OCI-LY3 (cell line): ENCODE data around the gene NDFIP1.

Experiments used
- H2AFZ ChIP-seq: fragments of 200-600, 300-600 bp; shearing (Covaris generic); 2 replicates; pipeline ENCODE4 v1.6.0; 2014; ENCODE audit warnings: antibody characterized with exemption, low read depth, low read length
- H3K27ac ChIP-seq: fragments of 200-600, 300-600 bp; sonication (generic); 2 replicates; pipeline ENCODE4 v1.5.1; 2014; ENCODE audit warnings: mild to moderate bottlenecking, low read length, moderate library complexity, mixed read lengths
- H3K27me3 ChIP-seq: fragments of 200-600, 300-600 bp; sonication (generic); 2 replicates; pipeline ENCODE4 v1.6.1; 2014; ENCODE audit warnings: low read depth, low read length, mixed read lengths
- H3K36me3 ChIP-seq: fragments of 200-600, 300-600 bp; sonication (generic); replicated peaks from 2 replicates; pipeline ENCODE3; 2014; ENCODE audit warnings: low read depth, low read length, mixed read lengths
- H3K4me1 ChIP-seq: fragments of 300-600, 200-600 bp; sonication (generic); 2 replicates; pipeline ENCODE4 v1.6.1; 2014; ENCODE audit warnings: low read length, mixed read lengths
- H3K4me2 ChIP-seq: fragments of 200-600, 300-600 bp; sonication (generic); 2 replicates; pipeline ENCODE4 v1.6.1; 2014; ENCODE audit warnings: low read length, mixed read lengths
- H3K4me3 ChIP-seq: fragments of 300-600, 200-600 bp; sonication (generic); 2 replicates; pipeline ENCODE4 v1.5.1; 2014; ENCODE audit warnings: antibody characterized with exemption, mild to moderate bottlenecking, low read length, moderate library complexity
- H3K79me2 ChIP-seq: fragments of 300-600, 200-600 bp; shearing (Covaris generic); 2 replicates; pipeline ENCODE4 v1.6.1; 2014; ENCODE audit warnings: mild to moderate bottlenecking, low read length, mixed read lengths
- H3K9ac ChIP-seq: fragments of 300-600, 200-600 bp; shearing (Covaris generic); 2 replicates; pipeline ENCODE4 v1.6.0; 2014; ENCODE audit warnings: mild to moderate bottlenecking, low read length, moderate library complexity
- H3K9me3 ChIP-seq: fragments of 200-600, 300-600 bp; shearing (Covaris generic); 2 replicates; pipeline ENCODE4 v1.6.1; 2014; ENCODE audit warnings: low read length, mixed read lengths; ENCODE audit not compliant: insufficient read depth
- H4K20me1 ChIP-seq: fragments of 200-600, 300-600 bp; sonication (generic); 2 replicates; pipeline ENCODE4 v1.6.1; 2016; ENCODE audit warnings: low read length, mixed read lengths; ENCODE audit not compliant: insufficient read depth
- EZH2phosphoT487 ChIP-seq: fragments of 200-600 bp; shearing (Covaris generic); IDR thresholded peaks from 2 replicates; pipeline ENCODE4 v1.6.1; 2018; ENCODE audit warnings: antibody characterized with exemption, mixed run types, low read depth
- TF ChIP-seq, protein P1 (sequence below): fragments of 200-600, 300-600 bp; sonication (generic); IDR thresholded peaks from 2 replicates; pipeline ENCODE4 v1.5.1; 2014; ENCODE audit warnings: antibody characterized with exemption, low read length, low read depth

NDFIP1 gene

DNA sequence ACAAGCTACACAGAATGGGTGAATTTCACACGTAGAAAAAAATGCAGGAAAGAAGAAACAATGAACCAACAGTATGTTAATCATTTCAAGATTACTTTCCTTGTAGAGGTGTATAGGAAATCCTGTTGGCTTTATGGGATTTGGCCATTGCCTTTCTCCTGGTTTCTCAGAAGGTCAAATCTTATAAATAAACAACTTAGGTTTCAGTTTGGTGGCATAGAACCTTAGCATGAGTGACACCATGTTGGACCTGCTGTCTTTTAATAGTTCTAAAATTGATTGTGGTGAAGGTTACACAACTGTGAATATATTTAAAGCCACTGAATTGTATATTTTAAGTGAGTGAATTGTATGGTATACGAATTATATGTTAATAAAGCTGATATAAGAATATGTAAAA lies 16.7 kb upstream of the NDFIP1 start:
- H3K27me3 ChIP-seq: peaks cover 4% of the 10 kb centered on the region; the same call in 1 of the 2 replicates
- H3K4me1 ChIP-seq: no peaks in the 10 kb centered on the region
- H3K27ac ChIP-seq: no peak overlapping the region
- no peak for TF ChIP-seq EZH2phosphoT487
- TF ChIP-seq, protein P1, sequence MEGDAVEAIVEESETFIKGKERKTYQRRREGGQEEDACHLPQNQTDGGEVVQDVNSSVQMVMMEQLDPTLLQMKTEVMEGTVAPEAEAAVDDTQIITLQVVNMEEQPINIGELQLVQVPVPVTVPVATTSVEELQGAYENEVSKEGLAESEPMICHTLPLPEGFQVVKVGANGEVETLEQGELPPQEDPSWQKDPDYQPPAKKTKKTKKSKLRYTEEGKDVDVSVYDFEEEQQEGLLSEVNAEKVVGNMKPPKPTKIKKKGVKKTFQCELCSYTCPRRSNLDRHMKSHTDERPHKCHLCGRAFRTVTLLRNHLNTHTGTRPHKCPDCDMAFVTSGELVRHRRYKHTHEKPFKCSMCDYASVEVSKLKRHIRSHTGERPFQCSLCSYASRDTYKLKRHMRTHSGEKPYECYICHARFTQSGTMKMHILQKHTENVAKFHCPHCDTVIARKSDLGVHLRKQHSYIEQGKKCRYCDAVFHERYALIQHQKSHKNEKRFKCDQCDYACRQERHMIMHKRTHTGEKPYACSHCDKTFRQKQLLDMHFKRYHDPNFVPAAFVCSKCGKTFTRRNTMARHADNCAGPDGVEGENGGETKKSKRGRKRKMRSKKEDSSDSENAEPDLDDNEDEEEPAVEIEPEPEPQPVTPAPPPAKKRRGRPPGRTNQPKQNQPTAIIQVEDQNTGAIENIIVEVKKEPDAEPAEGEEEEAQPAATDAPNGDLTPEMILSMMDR: no peak
- H3K79me2 ChIP-seq: no peaks in the 10 kb centered on the region
- H2AFZ ChIP-seq: no peak overlapping the region
- H4K20me1 ChIP-seq: no peaks in the 10 kb centered on the region
- no peaks in the 10 kb centered on the region for H3K9me3 ChIP-seq
- H3K4me3 ChIP-seq: no peak overlapping the region
- no peaks in the 10 kb centered on the region for H3K36me3 ChIP-seq
- no peak overlapping the region for H3K4me2 ChIP-seq
- H3K9ac ChIP-seq: no peak overlapping the region

GRCh38 chr5:142095035-142095434 lies 13.5 kb upstream of the NDFIP1 start:
- no peak overlapping the region for H3K4me3 ChIP-seq
- H2AFZ ChIP-seq: no peak overlapping the region

DNA sequence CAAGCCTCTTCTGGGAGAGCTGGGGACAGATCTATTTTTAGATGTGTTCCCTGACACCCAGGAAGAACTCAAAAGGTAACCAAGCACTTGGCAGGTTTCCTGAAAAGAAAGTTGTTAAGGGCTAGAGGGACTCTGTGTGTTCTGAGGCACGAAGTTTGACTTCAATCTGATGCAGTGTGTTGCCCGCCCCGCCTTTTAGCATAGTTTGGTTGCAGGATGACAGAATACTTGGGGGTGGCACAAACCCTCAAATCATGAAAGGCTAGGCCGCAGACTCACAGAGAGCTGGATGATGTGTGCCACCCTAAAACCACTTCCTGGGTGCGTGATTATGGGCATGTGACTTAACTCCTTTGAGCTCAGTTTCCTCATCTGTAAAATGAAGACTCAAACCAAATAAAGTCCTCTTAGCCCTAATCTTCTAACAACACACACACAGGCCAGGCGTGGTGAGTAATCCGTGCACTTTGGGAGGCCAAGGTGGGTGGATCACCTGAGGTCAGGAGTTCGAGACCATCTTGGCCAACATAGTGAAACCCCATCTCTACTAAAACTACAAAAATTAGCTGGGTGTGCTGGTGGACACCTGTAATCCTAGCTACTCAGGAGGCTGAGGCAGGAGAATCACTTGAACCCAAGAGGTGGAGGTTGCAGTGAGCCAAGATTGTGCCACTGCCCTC lies 12.8 kb upstream of the NDFIP1 start:
- Histone ChIP-seq H3K9me3 (no peaks in the 10 kb centered on the region), H3K36me3 (no peaks in the 10 kb centered on the region), H2AFZ (no peak overlapping the region), H3K9ac (no peak overlapping the region), H3K27ac (no peak overlapping the region), H4K20me1 (no peaks in the 10 kb centered on the region), H3K4me1 (no peaks in the 10 kb centered on the region), H3K27me3 (peaks cover 3% of the 10 kb centered on the region; the same call in 1 of the 2 replicates), H3K79me2 (no peaks in the 10 kb centered on the region), H3K4me2 (no peak overlapping the region), H3K4me3 (no peak overlapping the region)
- TF ChIP-seq EZH2phosphoT487: no peak
- TF ChIP-seq, protein P1: no peak

More at GRCh38 chr5:142095035-142095434, 13.5 kb upstream of the NDFIP1 start:
- H3K79me2 ChIP-seq: no peaks in the 10 kb centered on the region
- no peaks in the 10 kb centered on the region for H4K20me1 ChIP-seq
- no peak overlapping the region for H3K9ac ChIP-seq
- H3K27me3 ChIP-seq: peaks cover 4% of the 10 kb centered on the region; the same call in 1 of the 2 replicates
- H3K4me2 ChIP-seq: no peak overlapping the region
- H3K27ac ChIP-seq: no peak overlapping the region
- H3K9me3 ChIP-seq: no peaks in the 10 kb centered on the region
- H3K4me1 ChIP-seq: no peaks in the 10 kb centered on the region
- no peaks in the 10 kb centered on the region for H3K36me3 ChIP-seq
- TF ChIP-seq EZH2phosphoT487: no peak
- TF ChIP-seq, protein P1: no peak

DNA sequence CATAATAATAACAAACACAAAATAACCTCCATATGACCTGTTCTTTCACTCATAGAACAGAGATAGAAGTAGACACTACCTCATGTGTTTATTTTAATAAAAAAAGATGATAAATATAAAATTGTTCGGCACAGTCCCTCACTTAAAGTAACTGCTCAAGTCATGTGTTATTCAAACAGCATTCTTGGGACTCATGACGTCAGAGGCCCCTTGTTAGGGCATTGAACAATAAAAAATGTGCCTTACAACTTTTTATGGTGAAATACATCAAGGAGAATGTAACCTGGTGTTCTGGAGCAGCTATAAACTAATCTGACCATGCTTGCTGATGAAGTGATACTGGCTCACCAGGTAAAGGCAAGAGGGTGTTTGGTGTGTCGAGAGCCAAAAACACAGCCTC lies 12.2 kb upstream of the NDFIP1 start:
- H3K27me3 ChIP-seq: no peaks in the 10 kb centered on the region
- no peak for TF ChIP-seq EZH2phosphoT487
- TF ChIP-seq, protein P1: no peak
- H3K27ac ChIP-seq: no peak overlapping the region
- H3K9ac ChIP-seq: no peak overlapping the region
- no peaks in the 10 kb centered on the region for H3K9me3 ChIP-seq
- no peaks in the 10 kb centered on the region for H4K20me1 ChIP-seq
- no peak overlapping the region for H3K4me3 ChIP-seq
- H3K4me2 ChIP-seq: no peak overlapping the region
- no peaks in the 10 kb centered on the region for H3K79me2 ChIP-seq
- H2AFZ ChIP-seq: no peak overlapping the region
- H3K4me1 ChIP-seq: no peaks in the 10 kb centered on the region
- no peaks in the 10 kb centered on the region for H3K36me3 ChIP-seq
